Head of caudate nucleus (tissue), 42 donors: ENCODE data around the gene SH3PXD2A.

Source experiments
- DNase-seq, 42 donors: peaks; one replicate each; pipeline versions ENCODE4 v3.0.0 to v3.0.0-alpha.2; 2020 to 2021; ENCODE audit warnings: mixed read lengths in 7 of 42
- intact Hi-C: fragments of 100-400 bp; cut with DNase I; formaldehyde crosslinking; loops from one replicate; pipeline ENCODE4 v1.15.0; 2022

The SH3PXD2A gene

DNA sequence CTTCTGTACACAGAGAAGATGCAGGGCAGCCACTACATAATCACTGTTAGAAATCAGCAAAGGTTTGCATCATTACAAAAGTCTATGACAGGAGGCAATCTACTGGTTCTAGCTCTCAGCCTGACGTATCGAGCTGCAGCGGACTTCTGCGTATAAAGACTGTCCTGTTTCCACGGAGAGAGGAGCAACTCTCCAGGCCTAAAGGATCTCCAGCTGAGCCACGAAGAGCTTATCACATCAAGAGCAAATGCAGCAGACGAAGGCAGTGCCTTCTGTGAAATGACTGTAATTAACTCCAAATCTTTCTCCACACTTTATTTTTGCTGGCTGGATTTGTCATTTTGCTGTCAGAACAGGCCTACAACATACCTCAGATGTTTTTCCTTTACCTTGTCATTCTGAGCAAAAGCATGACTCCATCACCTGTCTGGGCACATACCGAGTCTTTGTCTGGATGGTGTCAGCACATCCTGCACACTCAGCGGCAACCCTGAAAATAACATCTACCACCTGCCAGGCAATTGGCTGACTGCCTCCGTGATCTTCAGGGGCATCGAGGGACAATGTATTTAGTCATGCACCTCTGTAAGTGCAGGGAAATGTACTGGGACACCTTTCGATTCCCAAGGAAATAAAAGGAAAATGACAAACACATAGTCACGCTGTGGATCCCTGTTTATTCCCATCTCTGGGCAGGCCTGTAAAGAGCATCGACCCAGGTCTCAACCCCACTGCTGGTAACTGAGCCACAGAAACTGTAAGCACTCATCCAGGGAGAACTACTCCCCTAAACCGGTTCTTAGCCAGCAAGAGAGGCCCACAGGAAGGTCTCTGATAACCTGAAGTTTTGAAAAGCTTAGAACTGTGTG lies 26.3 kb upstream of the SH3PXD2A start:
- intact Hi-C loops = loop anchor here (10.0 kb wide), 1 partner anchor 277 kb away; no protein-coding TSS in a partner anchor
- peak in 41 of 42 donors; percentile 20 to 89 (median 67) for DNase-seq

DNA sequence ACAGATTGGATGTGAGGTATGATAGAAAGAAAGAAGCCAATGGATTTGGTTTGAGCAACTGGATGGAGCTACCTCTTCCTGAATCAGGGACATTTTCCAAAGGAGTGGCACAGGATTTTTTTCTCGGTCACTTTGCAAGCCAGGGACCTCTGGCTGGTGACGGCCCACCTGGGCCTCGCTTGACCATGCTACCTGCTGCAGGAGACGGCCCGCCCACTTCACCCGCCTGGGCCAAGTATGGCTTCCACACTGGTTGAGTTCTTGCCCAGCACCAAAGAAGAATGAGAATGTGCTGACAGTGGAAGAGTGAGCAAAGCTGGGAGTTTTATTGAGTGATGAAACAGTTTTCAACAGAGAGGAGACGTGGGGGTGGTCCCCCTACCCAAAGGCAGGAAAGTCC lies 24.5 kb upstream of the SH3PXD2A start:
- intact Hi-C loops = loop anchor here (10.0 kb wide), 1 partner anchor 275 kb away; no protein-coding TSS in a partner anchor
- no peak for DNase-seq

DNA sequence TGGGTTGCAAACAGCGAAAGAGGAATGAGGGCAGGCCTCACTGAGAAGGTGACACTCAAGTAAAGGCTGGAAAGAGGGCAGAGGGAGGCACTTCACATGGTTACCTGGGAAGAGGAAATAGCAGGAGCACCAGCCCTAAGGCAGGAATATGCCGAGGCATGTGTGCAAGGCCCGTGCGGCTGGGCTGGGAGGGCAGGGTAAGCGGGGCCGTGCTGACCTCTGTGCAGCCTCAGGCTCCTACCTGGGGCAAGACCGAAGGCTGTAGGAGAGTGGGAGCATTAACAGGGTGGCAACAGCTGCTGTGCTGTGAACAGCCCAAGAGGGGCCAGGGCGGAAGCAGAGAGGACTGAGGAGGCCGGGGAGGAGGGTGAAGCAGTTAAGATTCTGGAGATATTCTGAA lies 24.0 kb upstream of the SH3PXD2A start:
- no peak for DNase-seq
- intact Hi-C loops = no loop called here

DNA sequence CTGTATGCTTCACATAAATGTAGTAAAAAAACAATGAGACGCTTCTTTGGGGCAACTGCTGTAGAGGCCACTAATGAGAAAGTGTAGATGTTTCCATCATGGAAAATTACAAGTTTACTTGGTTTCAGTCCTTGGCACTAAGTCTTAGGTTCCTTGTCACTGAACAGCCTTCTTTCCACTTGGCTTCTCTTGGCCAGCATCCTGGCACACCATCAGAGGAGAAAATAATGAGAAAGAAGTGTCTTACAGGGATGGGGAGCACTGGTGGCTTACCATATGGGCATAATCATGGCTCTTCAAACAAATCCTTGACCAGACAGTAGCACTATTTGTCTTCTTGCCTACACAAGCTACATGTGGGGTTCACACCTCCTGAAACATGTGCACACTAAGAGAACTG lies 22.5 kb upstream of the SH3PXD2A start:
- no peak for DNase-seq
- intact Hi-C loops = no loop called here

DNA sequence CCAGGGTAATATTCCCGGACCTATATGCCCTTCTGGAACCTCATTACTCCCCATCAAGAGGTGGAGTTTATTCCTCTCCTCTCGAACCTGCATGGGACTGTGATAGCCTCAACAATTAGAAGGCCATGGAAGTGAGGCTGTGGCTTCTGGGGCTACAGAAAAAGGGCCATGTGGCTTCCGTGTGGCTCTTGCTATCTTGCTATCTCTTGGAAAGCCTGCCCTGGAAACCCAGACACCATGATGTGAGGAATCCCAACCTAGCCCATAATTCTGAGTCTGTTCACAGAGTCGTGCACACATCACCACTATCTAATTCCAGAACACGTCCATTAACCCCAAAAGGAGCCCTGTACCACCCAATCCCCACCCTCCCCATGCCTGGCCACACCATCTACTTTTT lies 20.8 kb upstream of the SH3PXD2A start:
- intact Hi-C loops = no loop called here
- DNase-seq = no peak

DNA sequence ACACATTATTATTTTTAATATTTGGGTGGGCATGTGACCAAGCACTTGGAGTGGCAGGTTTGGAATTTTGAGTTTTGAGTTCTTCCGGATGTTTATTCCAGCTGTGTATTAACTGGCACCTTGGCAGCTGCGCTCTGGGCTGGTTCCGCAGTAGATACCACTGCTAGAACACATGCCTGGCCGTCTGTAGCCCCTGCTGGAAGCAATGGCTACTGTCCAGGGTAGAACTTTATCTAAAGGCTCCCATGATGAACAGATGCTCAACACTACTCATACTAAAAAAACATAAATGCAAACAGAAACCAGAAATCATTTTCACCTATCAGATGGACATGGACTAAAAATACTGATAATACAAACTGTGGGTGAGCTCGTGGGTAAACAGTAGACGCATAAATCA lies 19.4 kb upstream of the SH3PXD2A start:
- intact Hi-C loops = no loop called here
- DNase-seq = no peak

DNA sequence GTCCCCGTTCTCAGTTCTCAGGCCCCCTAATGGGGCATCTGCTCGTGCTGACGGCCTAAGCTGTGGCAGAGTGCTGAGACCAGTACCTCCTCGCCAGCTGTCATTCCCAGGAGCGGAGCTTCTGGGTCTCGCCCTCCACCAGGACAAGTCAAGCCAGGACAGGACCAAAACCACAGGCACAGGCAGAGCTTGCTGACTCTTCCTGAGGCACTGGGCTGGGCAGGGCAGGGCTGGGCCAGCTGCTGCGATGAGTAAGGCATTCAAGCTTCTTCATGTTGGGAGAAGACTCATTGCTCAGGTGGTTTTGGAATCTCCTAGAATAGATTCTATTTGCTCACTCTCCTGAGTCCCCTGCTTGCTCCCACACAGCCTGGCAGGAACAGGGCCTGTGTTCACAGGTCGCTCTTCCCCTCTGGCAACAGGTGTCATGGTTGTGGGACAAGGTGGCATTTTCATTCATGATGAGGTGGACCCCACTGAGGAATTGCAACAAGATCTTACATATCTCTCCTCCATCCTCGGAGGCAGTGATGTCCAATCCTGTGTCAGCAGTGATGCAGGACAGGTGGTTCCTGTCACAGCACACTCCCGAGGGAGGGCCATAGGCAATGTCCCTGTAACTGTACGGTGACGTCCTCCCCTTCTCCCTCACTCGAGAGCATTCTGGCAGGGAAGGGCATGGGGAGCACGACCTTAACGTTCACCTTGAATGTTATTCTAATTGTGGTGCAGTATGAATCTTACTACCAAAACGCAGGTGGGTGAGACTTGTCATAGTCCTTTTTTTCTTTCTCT lies 17.0 kb upstream of the SH3PXD2A start:
- no peak for DNase-seq
- intact Hi-C loops = no loop called here

DNA sequence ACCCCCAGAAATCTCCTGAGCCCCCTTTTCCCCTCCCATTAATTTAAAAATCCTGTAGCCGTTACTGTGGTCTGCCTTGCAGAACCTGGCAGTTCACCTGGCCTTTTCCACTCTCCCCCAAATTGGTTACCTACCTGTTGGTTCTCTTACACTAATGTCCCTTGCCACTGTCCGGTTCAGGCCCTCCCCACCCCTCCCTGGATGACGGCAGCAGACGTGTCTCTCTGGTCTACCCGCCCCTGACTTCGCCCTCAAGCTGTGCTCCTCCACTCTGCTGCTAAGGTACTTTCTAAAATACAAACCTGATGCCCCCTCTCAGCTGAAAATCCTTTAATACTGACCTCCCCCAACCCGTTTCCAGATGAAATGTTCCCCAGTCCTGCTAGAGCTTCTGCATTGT lies 15.6 kb upstream of the SH3PXD2A start:
- no peak for DNase-seq
- intact Hi-C loops = no loop called here

DNA sequence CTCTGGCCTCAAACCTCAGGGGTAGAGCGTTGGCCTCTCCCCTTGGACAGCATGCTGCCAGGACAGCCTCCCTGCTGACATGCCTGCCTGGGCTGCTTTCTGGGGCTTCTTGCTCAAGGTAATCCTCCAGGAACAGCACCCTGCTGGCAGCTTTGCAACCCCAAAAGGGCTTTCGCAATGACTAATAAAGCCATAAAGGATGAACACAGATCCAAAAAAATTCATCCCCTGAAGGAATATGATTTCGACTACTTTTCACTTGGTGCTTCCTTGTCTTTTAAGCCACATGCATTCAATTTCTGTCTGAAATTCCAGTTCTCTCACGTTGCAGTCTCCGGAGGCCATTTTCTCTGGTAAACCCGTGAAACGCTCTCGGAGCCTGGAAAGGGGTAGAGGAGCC lies 15.1 kb upstream of the SH3PXD2A start:
- DNase-seq = peak in 1 of 42 donors; percentile 13
- intact Hi-C loops = no loop called here

DNA sequence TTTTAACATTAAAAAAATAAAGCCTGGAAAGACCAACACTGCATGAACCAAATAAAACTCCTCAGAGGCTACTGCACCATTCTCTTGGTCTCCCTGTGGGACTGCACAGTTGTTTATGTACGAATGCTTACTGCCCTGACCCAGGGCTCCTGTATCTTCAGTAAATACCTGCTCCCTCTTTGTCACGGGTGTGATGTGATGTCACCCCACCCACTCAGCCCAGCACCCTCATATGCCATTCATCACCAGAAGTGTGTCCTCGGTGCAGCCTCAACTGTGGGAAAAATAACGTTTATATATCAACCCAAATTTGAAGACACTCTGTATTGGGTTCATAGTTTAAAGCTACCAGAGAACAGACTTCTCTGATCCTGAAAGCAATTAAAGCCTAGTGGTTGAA lies 14.0 kb upstream of the SH3PXD2A start:
- intact Hi-C loops = no loop called here

DNA sequence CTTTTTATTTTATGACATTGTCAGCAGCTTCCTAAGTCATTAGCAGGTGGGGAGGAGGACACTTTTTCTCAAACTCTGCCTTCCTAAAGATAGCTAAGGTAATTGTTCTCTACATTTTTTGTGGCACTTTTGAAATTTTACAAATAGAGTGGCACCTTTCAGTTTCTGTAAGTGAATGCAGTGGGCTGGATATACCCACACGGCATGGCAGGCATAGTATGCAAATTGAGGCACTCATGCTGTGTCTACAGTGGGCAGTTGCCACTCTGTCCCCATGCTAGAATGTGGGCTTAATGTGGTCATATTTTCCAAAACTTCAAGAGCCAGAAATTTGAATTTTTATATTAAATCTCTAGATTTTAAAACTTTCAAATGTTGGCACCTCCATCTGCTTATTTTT lies 12.8 kb upstream of the SH3PXD2A start:
- intact Hi-C loops = no loop called here
- DNase-seq = peak in 1 of 42 donors; percentile 14

More for the DNA sequence above, 14.0 kb upstream of the SH3PXD2A start:
- peak in 2 of 42 donors; percentile 24 to 26 for DNase-seq

DNA sequence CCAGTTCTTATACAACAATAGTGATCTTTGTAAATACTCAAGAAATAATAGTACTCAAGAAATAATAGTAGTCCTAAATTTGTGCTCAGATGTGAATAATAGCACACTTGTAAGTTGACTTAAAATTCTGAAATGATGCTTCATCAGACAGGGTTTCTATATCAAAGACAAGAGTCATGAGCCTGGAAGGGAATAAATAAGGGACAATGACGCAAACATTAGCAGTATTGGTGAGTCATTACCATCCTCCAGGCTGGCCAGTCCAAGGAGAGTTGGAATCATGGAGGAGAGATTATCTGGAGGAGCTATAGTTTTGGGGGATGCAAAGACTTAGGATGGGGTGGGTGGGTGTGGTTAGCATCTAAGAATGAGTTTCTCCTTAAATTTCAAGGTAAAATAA lies 6.1 kb upstream of the SH3PXD2A start:
- intact Hi-C loops = no loop called here
- no peak for DNase-seq

DNA sequence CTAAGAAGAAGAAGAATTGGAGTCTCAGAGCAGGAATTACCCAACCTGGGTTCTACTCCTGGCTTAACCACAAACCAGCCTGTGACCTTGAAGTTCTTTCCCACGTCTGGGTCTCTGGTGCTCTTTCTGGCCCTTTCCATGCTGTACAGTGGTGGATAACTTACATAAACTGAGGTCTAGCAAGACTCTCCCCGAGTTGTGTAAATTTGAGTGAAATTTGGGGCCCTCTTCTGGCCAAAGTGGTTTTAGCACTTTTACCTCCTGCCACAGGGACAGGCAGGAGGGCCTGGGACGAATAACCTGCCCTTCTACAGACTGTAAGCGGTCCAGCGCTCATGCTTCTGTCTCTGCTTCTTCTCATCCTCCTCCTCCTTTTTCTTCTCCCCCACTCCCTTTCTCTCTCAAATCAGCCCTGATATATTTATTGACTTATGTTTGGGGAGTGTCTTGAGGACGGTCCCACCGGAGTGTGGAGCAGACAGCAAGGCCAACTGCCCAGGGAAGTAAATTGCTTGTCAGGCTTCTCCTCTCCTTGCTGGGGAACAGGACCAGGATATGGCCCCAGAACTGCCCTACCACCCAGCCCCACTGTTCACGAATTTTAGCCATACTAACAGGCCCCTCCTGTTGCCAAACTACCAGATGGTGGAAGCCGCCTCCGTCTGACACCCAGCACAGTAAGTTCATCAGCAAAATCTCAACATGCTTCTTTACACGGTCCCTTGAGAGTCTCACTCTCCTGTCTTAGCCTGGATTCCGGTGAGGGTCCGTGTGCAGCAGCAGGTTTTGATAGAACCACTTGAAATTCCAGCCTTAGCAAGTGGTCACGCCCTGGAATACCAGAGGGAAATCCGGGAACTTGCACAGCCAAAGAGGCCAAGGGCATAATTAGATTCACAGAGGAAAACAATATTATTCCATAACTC lies 4.0 kb upstream of the SH3PXD2A start:
- intact Hi-C loops = loop anchor here (2.0 to 10.0 kb wide), 2 partner anchors 147 to 255 kb away; no protein-coding TSS in a partner anchor
- DNase-seq = peak in 38 of 42 donors; percentile 37 to 91 (median 76)

DNA sequence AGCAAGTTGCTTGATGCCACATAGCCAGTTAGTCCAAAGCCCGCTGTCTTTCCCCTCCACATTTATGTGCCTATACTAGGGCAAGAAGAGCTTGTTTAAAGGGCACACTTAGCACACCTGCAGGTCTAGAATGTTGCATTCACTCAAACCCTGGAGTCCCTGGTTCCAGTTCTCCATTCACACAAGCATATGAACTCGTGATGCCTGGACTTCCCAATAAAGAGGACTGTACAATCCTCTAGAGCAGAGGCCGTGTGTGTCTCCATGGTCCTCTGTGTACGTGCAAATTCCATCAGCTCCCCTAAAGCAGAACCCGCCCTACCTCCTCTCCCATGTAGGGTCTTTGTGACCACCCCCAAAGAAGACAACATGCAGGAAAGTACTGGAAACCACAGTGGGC lies 3.0 kb upstream of the SH3PXD2A start:
- intact Hi-C loops = loop anchor here (2.0 to 10.0 kb wide), 2 partner anchors 146 to 254 kb away; no protein-coding TSS in a partner anchor
- no peak for DNase-seq

DNA sequence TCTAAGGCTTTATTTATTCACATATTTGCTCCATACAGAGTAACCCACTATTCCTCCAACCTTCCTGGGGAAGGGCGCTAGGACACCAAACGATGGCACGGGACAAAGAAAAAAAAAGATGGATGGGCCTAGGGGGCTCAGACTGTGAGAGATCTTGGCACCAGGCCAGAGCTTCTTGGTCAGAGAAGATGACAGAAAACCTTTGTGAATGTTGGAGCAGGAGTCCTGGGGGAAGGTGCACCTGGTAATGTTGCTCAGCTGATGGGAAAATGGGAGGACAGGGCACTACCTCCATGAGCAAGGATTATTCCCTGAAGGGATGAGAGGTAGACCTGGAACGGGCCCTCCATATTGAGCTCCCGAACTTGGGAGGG lies 1.4 kb upstream of the SH3PXD2A start:
- intact Hi-C loops = loop anchor here (10.0 kb wide), 1 partner anchor 252 kb away; no protein-coding TSS in a partner anchor
- peak in 2 of 42 donors; percentile 38 to 56 for DNase-seq

DNA sequence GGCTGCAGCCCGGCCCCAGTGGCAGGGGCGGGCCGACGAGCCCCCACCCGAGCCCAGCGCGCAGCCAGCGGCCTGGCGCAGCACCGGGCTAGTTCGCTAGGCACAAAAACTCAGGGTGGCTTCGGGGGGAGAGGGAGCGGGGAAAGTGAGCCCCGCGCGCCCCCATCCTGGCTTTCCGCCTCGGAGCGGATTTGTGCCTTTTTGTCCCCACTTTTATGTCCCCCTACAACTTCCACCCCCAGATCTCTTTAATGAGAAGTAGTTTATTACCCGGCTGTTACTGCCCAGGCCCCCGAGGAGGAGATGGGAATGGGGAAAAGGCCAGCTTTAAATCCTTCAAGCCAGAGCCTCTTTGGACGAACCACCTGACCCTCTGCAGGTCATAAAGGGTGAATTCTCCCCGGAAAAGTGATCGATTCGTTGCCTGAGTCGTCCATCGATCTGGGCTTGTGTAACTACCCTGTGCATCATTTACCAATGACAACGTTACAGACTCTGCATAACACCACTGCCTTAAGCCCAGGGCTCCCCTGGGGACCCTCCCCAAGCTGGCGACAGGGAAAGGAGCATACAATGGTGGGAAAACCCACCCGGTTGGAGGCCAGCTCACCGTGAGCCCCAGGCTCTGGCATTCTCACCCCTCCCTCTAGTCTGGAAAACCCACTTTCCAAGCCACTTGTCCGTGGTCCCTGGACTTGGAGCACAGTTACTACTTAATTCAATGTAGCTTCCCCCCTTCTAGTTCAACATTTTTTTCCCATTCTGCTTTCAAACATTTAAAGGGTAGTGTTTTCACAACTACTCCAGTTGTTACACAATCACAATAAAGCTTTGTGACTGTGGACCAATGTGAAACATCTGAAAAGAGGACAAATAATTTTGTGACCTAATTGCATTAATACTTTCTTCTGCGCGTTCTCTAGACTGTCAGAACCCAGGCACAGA lies 748 bp upstream of the SH3PXD2A start:
- intact Hi-C loops = loop anchor here (10.0 kb wide), 1 partner anchor 251 kb away; no protein-coding TSS in a partner anchor

DNA sequence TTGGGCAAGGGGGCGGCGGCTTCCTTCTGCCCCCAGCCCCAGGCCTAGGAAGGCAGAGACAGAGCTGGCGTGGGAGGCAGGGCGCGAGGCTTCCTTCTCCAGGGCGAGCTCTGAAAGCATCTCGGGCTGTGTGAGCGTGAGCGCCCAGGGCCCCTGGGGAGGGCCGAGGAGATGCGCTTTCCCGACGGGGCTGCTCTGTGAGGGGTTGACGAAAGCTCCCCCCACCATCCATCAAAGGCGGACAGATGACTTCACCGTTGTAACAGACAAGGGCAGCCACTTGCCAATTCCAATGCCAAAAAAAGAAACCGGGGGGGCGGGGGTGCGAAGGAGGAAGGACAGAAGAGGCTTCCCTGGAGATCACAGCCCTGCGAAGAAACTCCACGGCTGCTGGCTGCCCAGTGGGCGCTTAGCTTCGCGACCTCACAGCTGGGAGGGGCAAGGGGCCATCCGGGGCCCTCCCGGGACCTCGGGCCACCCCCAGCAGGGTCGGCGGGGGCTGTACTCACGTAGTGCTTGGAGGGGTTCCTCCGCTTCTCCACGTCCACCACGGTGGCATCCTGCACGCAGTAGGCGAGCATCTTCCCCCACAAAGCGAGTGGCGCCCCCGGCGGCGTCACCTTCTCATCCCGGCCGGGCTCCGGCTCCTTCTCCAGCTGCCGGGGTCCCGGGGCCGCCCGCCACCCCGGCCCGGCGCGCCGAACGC lies 537 bp downstream of the SH3PXD2A start:
- intact Hi-C loops = loop anchor here (10.0 kb wide), 1 partner anchor 250 kb away; no protein-coding TSS in a partner anchor

More for the DNA sequence above, 748 bp upstream of the SH3PXD2A start:
- DNase-seq = peak in 1 of 42 donors; percentile 47

More for the DNA sequence above, 537 bp downstream of the SH3PXD2A start:
- peak in 34 of 42 donors; percentile 26 to 70 (median 52) for DNase-seq
